ENCODE results near the gene EMP1. TPM values are rescaled to one million over a fixed set of nuclear protein-coding genes. Genes with fewer than 3 reads are reported as not detected.
A peak's percentile ranks its signal among the peaks of the same experiment; 100 is the strongest.

The EMP1 gene
- total and polyA plus RNA-seq, 9 of the 15 experiments (the other 6 are each of a cell fraction or from before 2014, with no cell fraction given) = 0.10 to 0.60 TPM; not detected in 7

DNA sequence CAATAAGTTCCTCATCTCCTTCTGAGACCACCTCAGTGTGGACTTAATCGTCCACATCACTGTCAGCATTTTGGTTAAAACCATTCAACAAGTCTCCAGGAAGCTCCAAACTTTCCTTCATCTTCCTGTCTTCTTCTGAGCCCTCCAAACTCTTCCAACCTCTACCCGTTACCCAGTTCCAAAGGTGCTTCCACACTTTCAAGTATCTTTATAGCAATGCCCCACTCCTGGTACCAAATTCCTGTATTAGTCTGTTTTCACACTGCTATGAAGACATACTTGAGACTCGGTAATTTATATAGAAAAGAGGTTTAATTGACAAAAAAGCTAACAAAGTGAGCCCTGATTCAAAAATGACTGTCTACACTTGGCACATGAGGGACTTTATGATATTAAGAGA is 22.8 kb downstream of the EMP1 start:
- no peak for ATAC-seq
- Histone ChIP-seq H3K27me3 (ENCODE audit: control insufficient read depth in 2 of 2, insufficient read depth in 2 of 2, low read length in 2 of 2) (0 out of 5 replicates have a peak, but pooled peaks cover 0 to 5% of the 10 kb centered on the region in 2 experiments), H3K79me2 (ENCODE audit: control insufficient read depth, insufficient read depth, low read length) (no peaks in the 10 kb centered on the region), H2AFZ (ENCODE audit: low read depth, low read length) (no peak overlapping the region), H3K4me3 (no peak overlapping the region), H3K9me1 (ENCODE audit: control insufficient read depth, insufficient read depth, low read length) (no peaks in the 10 kb centered on the region), H3K4me1 (replicated peaks in 1 of 2; ENCODE audit: control insufficient read depth in 2 of 2, insufficient read depth in 2 of 2, low read length in 2 of 2) (no peaks in the 10 kb centered on the region; a peak in 1 of 5 replicates), H3K4me2 (ENCODE audit: insufficient read depth, low read length) (no peak overlapping the region), H3K9ac (ENCODE audit: insufficient read depth in 1 of 2, low read depth in 2 of 2, low read length in 2 of 2) (no peak overlapping the region), H3K27ac (ENCODE audit: extremely low read depth, low read depth, low read length) (no peak overlapping the region), H3K9me3 (replicated peaks; ENCODE audit: control insufficient read depth, insufficient read depth, low read depth, low read length) (no peaks in the 10 kb centered on the region), H3K36me3 (ENCODE audit: control insufficient read depth, insufficient read depth, low read length) (no peaks in the 10 kb centered on the region), H4K20me1 (replicated peaks; ENCODE audit: control insufficient read depth, insufficient read depth, low read length) (no peaks in the 10 kb centered on the region)
- TF ChIP-seq ZNF707 (CRISPR knock-in tag; conservative IDR thresholded peaks at IDR 0.05) (peak; percentile 74), EP400 (IDR thresholded peaks at IDR 0.05) (no peak)
- TF ChIP-seq, protein P1, sequence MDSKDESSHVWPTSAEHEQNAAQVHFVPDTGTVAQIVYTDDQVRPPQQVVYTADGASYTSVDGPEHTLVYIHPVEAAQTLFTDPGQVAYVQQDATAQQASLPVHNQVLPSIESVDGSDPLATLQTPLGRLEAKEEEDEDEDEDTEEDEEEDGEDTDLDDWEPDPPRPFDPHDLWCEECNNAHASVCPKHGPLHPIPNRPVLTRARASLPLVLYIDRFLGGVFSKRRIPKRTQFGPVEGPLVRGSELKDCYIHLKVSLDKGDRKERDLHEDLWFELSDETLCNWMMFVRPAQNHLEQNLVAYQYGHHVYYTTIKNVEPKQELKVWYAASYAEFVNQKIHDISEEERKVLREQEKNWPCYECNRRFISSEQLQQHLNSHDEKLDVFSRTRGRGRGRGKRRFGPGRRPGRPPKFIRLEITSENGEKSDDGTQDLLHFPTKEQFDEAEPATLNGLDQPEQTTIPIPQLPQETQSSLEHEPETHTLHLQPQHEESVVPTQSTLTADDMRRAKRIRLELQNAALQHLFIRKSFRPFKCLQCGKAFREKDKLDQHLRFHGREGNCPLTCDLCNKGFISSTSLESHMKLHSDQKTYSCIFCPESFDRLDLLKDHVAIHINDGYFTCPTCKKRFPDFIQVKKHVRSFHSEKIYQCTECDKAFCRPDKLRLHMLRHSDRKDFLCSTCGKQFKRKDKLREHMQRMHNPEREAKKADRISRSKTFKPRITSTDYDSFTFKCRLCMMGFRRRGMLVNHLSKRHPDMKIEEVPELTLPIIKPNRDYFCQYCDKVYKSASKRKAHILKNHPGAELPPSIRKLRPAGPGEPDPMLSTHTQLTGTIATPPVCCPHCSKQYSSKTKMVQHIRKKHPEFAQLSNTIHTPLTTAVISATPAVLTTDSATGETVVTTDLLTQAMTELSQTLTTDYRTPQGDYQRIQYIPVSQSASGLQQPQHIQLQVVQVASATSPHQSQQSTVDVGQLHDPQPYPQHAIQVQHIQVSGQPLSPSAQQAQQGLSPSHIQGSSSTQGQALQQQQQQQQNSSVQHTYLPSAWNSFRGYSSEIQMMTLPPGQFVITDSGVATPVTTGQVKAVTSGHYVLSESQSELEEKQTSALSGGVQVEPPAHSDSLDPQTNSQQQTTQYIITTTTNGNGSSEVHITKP (IDR thresholded peaks at IDR 0.05; ENCODE audit: partially characterized antibody) = no peak
- TF ChIP-seq, protein P2, sequence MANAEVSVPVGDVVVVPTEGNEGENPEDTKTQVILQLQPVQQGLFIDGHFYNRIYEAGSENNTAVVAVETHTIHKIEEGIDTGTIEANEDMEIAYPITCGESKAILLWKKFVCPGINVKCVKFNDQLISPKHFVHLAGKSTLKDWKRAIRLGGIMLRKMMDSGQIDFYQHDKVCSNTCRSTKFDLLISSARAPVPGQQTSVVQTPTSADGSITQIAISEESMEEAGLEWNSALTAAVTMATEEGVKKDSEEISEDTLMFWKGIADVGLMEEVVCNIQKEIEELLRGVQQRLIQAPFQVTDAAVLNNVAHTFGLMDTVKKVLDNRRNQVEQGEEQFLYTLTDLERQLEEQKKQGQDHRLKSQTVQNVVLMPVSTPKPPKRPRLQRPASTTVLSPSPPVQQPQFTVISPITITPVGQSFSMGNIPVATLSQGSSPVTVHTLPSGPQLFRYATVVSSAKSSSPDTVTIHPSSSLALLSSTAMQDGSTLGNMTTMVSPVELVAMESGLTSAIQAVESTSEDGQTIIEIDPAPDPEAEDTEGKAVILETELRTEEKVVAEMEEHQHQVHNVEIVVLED (CRISPR knock-in tag; IDR thresholded peaks at IDR 0.05) = no peak
- FAIRE-seq = no peak
- intact Hi-C loops (cut with micrococcal nuclease) (no loop called here), in situ Hi-C loops (cut with MboI) (loop anchor here (25.0 kb wide), 1 partner anchor 207 kb away; the partner anchor contains the start of gene HEBP1)
- no TSS peak for BruUV-seq (replicated peaks)
- CTCF ChIA-PET (ENCODE audit: low intra/inter-chr PET ratio) = no interaction called here
- DNase-seq (ENCODE audit: extremely low read depth in 1 of 4, low spot score in 3 of 4) = no peak
- POLR2A ChIA-PET = interaction anchor here (0.6 kb wide), 1 partner anchor 9 kb away, joined by 4 read pairs; no protein-coding TSS in a partner anchor
- WGBS (ENCODE audit: insufficient coverage, low coverage, missing lambda C conversion rate) = 0% methylated on average over 3 of the region's 3 CpGs
